Astrocyte (in vitro differentiated cells and primary cell): ENCODE results near the gene LDAF1.

ENCODE experiments used
- CTCF ChIP-seq: IDR thresholded peaks from 2 replicates; pipeline ENCODE4 v1.5.1; 2011; ENCODE audit warnings: low read depth, mild to moderate bottlenecking, inconsistent platforms, low read length, moderate library complexity; ENCODE audit not compliant: insufficient read depth
- EZH2 ChIP-seq: IDR thresholded peaks from 2 replicates; pipeline ENCODE4 v1.6.1; 2012; ENCODE audit warnings: mild to moderate bottlenecking, low read length, inconsistent platforms; ENCODE audit not compliant: insufficient read depth

- no peak for TF ChIP-seq EZH2
- TF ChIP-seq CTCF: no peak
Observed at GRCh38 chr16:21161211-21161610, 2.7 kb downstream of the LDAF1 start.
